Esophagus muscularis mucosa (tissue), 4 donors: ENCODE data around the gene GADD45GIP1.
A peak's percentile ranks its signal among the peaks of the same experiment; 100 is the strongest.

Source experiments
- EP300 ChIP-seq: sonication (generic); formaldehyde crosslinking; IDR thresholded peaks from one replicate; pipeline ENCODE4 v1.6.1; 2017; ENCODE audit warnings: antibody characterized with exemption
- POLR2A ChIP-seq: fragments of 450-650 bp; IDR thresholded peaks from one replicate; pipeline ENCODE4 v1.6.1; 2017; ENCODE audit warnings: antibody characterized with exemption, moderate library complexity, mild to moderate bottlenecking, low read depth
- POLR2AphosphoS5 ChIP-seq, 2 donors: sonication (generic); formaldehyde crosslinking; IDR thresholded peaks; one replicate each; pipeline ENCODE4 v1.6.1; 2017; ENCODE audit warnings: antibody characterized with exemption in 2 of 2
- TF ChIP-seq, protein P1 (sequence below), 3 experiments: fragments of 200-600 bp in 2 of 3; fragments of 450-650 bp in 1 of 3; sonication (generic) in 2 of 3; IDR thresholded peaks; one replicate each; pipeline ENCODE4 v1.5.1; 2017 to 2019; ENCODE audit warnings: antibody characterized with exemption in 3 of 3, mild to moderate bottlenecking in 2 of 3, moderate library complexity in 1 of 3

DNA sequence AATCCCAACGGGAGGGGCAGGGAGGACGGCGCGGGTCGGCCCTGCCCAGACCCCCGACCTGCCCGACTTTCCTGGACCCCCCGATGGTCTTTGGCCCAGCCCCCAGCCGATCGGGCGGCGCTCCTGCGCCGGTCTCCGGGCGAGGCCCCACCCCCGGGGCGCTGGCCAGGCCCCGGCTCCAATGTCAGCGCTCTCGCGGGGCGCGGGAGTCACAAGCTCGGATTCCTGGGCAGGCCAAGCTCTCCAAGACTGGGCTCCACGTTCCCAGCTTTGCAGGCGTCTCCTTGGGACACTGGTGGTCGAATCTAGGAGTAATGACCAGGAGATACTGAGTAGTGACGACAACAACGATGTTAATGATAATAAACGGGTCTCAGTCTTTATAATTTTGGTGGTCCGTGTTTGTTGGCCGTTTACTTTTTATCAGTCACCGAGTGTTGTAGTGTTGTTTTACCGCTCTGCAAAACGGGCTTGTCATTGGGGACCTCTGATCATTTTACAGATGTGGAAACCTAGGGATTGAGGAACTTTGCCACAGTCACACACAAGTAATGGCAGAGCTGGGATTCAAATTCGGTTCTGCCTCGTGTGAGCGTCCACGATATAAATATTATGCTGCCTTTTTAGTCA lies 10.8 kb downstream of the GADD45GIP1 start:
- TF ChIP-seq POLR2AphosphoS5 (IDR thresholded peaks at IDR 0.05) (no peak), EP300 (no peak), POLR2A (peak; percentile 36)
- TF ChIP-seq, protein P1, sequence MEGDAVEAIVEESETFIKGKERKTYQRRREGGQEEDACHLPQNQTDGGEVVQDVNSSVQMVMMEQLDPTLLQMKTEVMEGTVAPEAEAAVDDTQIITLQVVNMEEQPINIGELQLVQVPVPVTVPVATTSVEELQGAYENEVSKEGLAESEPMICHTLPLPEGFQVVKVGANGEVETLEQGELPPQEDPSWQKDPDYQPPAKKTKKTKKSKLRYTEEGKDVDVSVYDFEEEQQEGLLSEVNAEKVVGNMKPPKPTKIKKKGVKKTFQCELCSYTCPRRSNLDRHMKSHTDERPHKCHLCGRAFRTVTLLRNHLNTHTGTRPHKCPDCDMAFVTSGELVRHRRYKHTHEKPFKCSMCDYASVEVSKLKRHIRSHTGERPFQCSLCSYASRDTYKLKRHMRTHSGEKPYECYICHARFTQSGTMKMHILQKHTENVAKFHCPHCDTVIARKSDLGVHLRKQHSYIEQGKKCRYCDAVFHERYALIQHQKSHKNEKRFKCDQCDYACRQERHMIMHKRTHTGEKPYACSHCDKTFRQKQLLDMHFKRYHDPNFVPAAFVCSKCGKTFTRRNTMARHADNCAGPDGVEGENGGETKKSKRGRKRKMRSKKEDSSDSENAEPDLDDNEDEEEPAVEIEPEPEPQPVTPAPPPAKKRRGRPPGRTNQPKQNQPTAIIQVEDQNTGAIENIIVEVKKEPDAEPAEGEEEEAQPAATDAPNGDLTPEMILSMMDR (IDR thresholded peaks at IDR 0.05), result no peak
